ENCODE results near the gene VPS9D1. TPM values are rescaled to one million over a fixed set of nuclear protein-coding genes. Genes with fewer than 3 reads are reported as not detected.

Gene VPS9D1
- total and polyA plus RNA-seq, 10 of the 15 experiments (the other 5 are each of a cell fraction or from before 2014, with no cell fraction given) = 0.65 to 4.2 (median 1.1) TPM

GRCh38 chr16:89720813-89721545, at the start of gene VPS9D1, which contains the start of gene ZNF276 (continued):
- TF ChIP-seq FOXK2 (IDR thresholded peaks at IDR 0.05) = no peak
- no peak for TF ChIP-seq EZH2 (IDR thresholded peaks at IDR 0.05; ENCODE audit: borderline replicate concordance, control insufficient read depth, low read depth, low read length)
- TF ChIP-seq TCF3 (IDR thresholded peaks at IDR 0.05; ENCODE audit: borderline replicate concordance, insufficient read depth, low read depth, low read length) = peak; percentile 73
- TF ChIP-seq ZBTB40 (IDR thresholded peaks at IDR 0.05; ENCODE audit: borderline replicate concordance) = peak; percentile 91
- no peak for TF ChIP-seq RAD21 (IDR thresholded peaks at IDR 0.05; ENCODE audit: insufficient read depth, low read depth, low read length)
- 0 out of 2 replicates have a peak, but pooled peaks have one; percentile 29 for TF ChIP-seq RCOR1 (conservative IDR thresholded peaks at IDR 0.05; ENCODE audit: low read depth, low read length)
- 0 out of 2 replicates have a peak, but pooled peaks have one; percentile 40 for TF ChIP-seq RFX5 (IDR thresholded peaks at IDR 0.05; ENCODE audit: low read depth, low read length)
- peak; percentile 34 for TF ChIP-seq MEF2B (IDR thresholded peaks at IDR 0.05; ENCODE audit: partially characterized antibody, poor library complexity, severe bottlenecking)
- TF ChIP-seq BCL11A (IDR thresholded peaks at IDR 0.05; ENCODE audit: low read depth, low read length) = no peak
- TF ChIP-seq SRF (IDR thresholded peaks at IDR 0.05; ENCODE audit: low read depth in 2 of 2, low read length in 2 of 2) = peak; percentile 72 to 90
- 0 out of 2 replicates have a peak, but pooled peaks have one; percentile 8 for TF ChIP-seq BCLAF1 (IDR thresholded peaks at IDR 0.05)
- TF ChIP-seq EGR1 (IDR thresholded peaks at IDR 0.05; ENCODE audit: borderline replicate concordance in 1 of 2, low read depth in 2 of 2, low read length in 2 of 2) = peak; percentile 80
- TF ChIP-seq E4F1 (IDR thresholded peaks at IDR 0.05; ENCODE audit: borderline replicate concordance, partially characterized antibody) = no peak
- TF ChIP-seq ZZZ3 (IDR thresholded peaks at IDR 0.05; ENCODE audit: control insufficient read depth, insufficient read length, low read depth) = no peak
- peak; percentile 70 for TF ChIP-seq ZBED1 (IDR thresholded peaks at IDR 0.05; ENCODE audit: borderline replicate concordance)
- peak; percentile 87 for TF ChIP-seq HCFC1 (IDR thresholded peaks at IDR 0.05; ENCODE audit: low read length)
- no peak for TF ChIP-seq WRNIP1 (IDR thresholded peaks at IDR 0.05; ENCODE audit: borderline replicate concordance, low read depth, low read length)
- no peak for TF ChIP-seq MEF2A (IDR thresholded peaks at IDR 0.05; ENCODE audit: insufficient read depth, low read depth, low read length)
- TF ChIP-seq SUZ12 (IDR thresholded peaks at IDR 0.05; ENCODE audit: unreplicated experiment) = no peak

All from GM12878 (cell line).